Liver (tissue), 3 donors: Measurements from ENCODE around the gene TCEANC.

Experiments used
- ATF3 ChIP-seq: IDR thresholded peaks from 2 replicates; pipeline ENCODE4 v1.6.1; 2016; ENCODE audit warnings: antibody characterized with exemption
- CTCF ChIP-seq: fragments of 150-350 bp; IDR thresholded peaks from 2 replicates; pipeline ENCODE4 v1.5.1; 2017; ENCODE audit warnings: improper control_type of control experiment, low read depth, low read length; ENCODE audit not compliant: missing input control
- HNF4A ChIP-seq, 2 donors: conservative IDR thresholded peaks; 2 replicates each; pipeline ENCODE4 v1.6.1; 2016; ENCODE audit warnings: antibody characterized with exemption in 2 of 2, mild to moderate bottlenecking in 2 of 2
- JUND ChIP-seq, 2 donors: IDR thresholded peaks; 2 replicates each; pipeline ENCODE4 v1.6.1; 2016; ENCODE audit warnings: antibody characterized with exemption in 2 of 2
- MAX ChIP-seq: IDR thresholded peaks from 2 replicates; pipeline ENCODE4 v1.6.1; 2016; ENCODE audit warnings: antibody characterized with exemption
- RAD21 ChIP-seq, 2 donors: IDR thresholded peaks; 2 replicates each; pipeline ENCODE4 v1.6.1; 2016; ENCODE audit warnings: antibody characterized with exemption in 2 of 2, mild to moderate bottlenecking in 2 of 2
- REST ChIP-seq: IDR thresholded peaks from 2 replicates; pipeline ENCODE4 v1.6.1; 2016; ENCODE audit warnings: antibody characterized with exemption, mild to moderate bottlenecking
- YY1 ChIP-seq: IDR thresholded peaks from 2 replicates; pipeline ENCODE4 v1.6.1; 2016; ENCODE audit warnings: antibody characterized with exemption, mild to moderate bottlenecking
- donor health status: healthy.
- donor health status: healthy.

GRCh38 chrX:13691841-13692371 is 39.0 kb downstream of the TCEANC start:
- TF ChIP-seq CTCF (no peak), RAD21 (IDR thresholded peaks at IDR 0.05) (no peak), JUND (IDR thresholded peaks at IDR 0.05) (no peak), REST (no peak), MAX (no peak), HNF4A (conservative IDR thresholded peaks at IDR 0.05) (no peak), YY1 (no peak), ATF3 (no peak)
